Measurements from ENCODE around the gene CKB. TPM values are rescaled to one million over a fixed set of nuclear protein-coding genes. Genes with fewer than 3 reads are reported as not detected.

Gene CKB
- total and polyA plus RNA-seq, 12 donors: 273 to 1,062 (median 632) TPM

DNA sequence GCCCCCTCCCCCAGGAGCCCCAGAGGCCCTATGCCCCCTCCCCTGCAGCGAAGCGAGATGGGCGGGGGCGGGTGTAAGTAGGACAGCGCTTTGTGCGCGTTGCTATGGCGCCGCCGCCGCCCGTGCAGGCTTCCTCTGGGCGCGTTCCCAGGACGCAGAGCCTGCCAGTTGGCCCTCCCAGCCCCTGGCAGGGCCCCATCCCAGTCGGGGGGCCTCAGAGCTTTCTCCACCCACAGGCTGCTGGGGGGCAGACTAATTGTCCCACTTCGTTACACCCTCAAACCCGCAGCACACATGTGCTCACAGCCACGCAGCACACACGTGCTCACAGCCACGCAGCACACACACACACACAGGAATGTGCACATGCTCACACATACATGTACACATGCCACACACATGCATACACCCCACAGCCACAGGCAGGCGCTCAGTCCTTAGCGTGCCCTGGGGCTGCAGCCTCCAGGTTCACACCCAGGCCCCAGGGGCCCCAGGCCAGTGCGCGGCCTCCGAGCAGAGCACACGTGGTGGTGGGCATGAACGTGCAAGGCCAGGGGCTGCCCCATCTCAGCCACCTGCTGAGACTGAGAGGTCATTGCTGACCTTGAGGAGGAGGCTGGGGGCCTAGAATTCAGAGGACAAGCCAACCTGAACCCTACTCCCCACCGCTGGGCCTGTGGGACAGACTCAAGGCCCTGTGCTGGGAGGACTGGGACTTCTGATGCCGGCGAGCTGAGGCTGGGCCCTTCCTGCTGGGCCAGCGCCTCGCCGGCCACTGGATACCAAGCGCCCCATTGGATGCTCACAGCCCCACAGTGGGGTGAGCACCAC lies 22.0 kb upstream of the CKB start:
- H3K27me3 ChIP-seq: no peaks in the 10 kb centered on the region
- H3K27ac ChIP-seq: peak overlapping the region in 4 of 10 donors; percentile 9 to 40 (median 32)
- peaks cover 44 to 81% (median 61%) of the 10 kb centered on the region in 9 donors for H3K4me1 ChIP-seq
- no peaks in the 10 kb centered on the region for H3K9me3 ChIP-seq
- H3K4me3 ChIP-seq: no peak overlapping the region
- intact Hi-C loops (cut with DNase I): loop anchor here in 6 of 10 donors (5.0 kb wide), 1 partner anchor 42 kb away; no protein-coding TSS in a partner anchor
- TF ChIP-seq, protein P1, sequence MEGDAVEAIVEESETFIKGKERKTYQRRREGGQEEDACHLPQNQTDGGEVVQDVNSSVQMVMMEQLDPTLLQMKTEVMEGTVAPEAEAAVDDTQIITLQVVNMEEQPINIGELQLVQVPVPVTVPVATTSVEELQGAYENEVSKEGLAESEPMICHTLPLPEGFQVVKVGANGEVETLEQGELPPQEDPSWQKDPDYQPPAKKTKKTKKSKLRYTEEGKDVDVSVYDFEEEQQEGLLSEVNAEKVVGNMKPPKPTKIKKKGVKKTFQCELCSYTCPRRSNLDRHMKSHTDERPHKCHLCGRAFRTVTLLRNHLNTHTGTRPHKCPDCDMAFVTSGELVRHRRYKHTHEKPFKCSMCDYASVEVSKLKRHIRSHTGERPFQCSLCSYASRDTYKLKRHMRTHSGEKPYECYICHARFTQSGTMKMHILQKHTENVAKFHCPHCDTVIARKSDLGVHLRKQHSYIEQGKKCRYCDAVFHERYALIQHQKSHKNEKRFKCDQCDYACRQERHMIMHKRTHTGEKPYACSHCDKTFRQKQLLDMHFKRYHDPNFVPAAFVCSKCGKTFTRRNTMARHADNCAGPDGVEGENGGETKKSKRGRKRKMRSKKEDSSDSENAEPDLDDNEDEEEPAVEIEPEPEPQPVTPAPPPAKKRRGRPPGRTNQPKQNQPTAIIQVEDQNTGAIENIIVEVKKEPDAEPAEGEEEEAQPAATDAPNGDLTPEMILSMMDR (IDR thresholded peaks at IDR 0.05): no peak
- H3K36me3 ChIP-seq: no peaks in the 10 kb centered on the region
- DNase-seq (peak in 1 of 2 donors; percentile 65), ATAC-seq (peak in 5 of 8 donors; percentile 9 to 22 (median 16))
- 65 to 67% methylated on average over 35 of the region's 35 CpGs for WGBS, 2 donors

DNA sequence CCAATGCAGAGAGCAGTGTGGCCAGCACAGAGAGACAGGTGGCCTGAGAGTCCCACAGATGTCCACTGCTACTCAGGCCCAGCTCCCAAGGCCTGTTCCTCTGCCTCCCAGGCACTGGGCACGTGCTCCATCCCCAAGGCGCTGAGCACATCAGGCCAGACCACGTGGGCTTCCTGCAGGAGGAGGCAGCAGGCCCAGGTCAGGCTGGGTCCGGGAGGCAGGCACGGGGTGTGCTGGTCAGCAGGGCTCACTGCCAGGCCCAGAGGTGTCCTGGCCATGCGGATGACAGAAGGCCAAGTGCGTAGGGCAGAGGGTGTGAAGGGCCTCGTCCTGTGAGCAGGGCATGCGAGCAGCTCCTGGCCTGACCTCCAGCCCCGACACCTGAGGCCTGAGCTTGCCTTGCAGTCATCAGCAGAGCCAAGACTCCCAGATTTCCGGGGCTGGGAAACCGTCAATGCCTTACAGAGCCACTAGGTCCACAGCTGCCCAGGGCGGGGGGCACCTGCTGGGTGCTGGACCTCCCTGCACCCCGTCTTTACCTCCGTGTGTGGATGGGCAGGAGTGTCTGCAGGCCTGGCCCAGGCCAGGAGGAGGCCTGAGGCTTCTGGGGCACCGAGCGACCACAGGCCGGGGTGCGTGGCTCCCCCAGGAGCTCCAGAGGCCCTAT lies 21.2 kb upstream of the CKB start:
- TF ChIP-seq, protein P1 (IDR thresholded peaks at IDR 0.05): no peak
- peak overlapping the region in 4 of 10 donors; percentile 9 to 40 (median 32) for H3K27ac ChIP-seq
- intact Hi-C loops (cut with DNase I): no loop called here
- no peaks in the 10 kb centered on the region for H3K27me3 ChIP-seq
- no peaks in the 10 kb centered on the region for H3K9me3 ChIP-seq
- WGBS, 2 donors: 73 to 81% methylated on average over 18 to 19 of the region's 19 CpGs
- H3K4me3 ChIP-seq: no peak overlapping the region
- DNase-seq: peak in 1 of 2 donors; percentile 20
- ATAC-seq: no peak
- no peaks in the 10 kb centered on the region for H3K36me3 ChIP-seq
- H3K4me1 ChIP-seq: peaks cover 48 to 81% (median 61%) of the 10 kb centered on the region in 9 donors

DNA sequence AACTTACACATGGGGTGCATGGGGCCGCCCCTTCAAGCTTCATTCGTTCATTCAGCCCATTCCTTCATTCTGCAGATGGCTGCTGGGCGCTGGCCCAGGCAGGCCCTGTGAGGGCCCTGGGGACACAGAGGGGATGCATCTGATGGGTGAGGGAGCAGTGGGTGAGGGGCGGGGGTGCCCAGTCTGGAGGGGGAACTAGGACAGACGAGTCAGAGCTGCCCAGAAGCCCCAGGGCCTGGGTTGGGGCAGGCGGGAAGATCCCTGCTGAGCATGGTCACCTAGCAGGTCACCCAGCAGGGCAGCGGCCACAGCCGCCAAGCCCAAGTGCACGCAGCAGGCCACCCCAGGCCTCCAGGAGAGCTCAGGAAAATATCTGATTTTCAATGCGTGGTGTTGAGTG lies 20.5 kb upstream of the CKB start:
- peak overlapping the region in 7 of 10 donors; percentile 16 to 79 (median 66) for H3K27ac ChIP-seq
- no peaks in the 10 kb centered on the region for H3K27me3 ChIP-seq
- H3K4me1 ChIP-seq: peaks cover 53 to 83% (median 68%) of the 10 kb centered on the region in 9 donors
- DNase-seq (peak in 1 of 2 donors; percentile 20), ATAC-seq (no peak)
- TF ChIP-seq, protein P1 (IDR thresholded peaks at IDR 0.05): no peak
- 75 to 77% methylated on average over 10 of the region's 10 CpGs for WGBS, 2 donors
- peak overlapping the region in 1 of 10 donors; percentile 21 for H3K4me3 ChIP-seq
- no peaks in the 10 kb centered on the region for H3K36me3 ChIP-seq
- intact Hi-C loops (cut with DNase I): no loop called here
- H3K9me3 ChIP-seq: no peaks in the 10 kb centered on the region

DNA sequence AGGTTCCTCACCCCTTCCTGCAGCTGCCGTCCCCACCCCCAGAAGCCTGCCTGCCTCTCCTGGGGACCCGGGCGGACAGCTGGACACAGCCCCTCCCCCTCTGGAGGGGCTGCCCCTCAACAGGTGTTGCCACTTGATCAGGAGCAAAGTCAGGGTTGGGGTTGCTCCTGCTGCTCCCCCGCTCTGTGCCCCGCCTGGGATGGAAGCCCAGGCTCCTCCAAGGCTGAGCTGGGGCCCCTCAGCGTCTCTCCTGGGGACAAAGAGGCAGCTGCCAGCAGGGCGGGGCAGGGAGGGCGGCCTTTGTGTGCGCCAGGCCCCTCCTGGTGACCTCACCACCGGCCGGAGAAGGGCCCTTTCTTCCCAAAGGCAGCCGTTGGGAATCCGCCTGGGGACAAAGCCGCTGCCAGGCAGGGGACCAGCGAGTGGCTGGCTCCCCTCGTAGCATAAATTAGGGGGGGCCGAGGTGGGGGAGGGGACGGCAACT lies 20.0 kb upstream of the CKB start:
- no peaks in the 10 kb centered on the region for H3K36me3 ChIP-seq
- 14 to 15% methylated on average over 18 of the region's 18 CpGs for WGBS, 2 donors
- intact Hi-C loops (cut with DNase I): no loop called here
- ATAC-seq: peak in 7 of 8 donors; percentile 9 to 47 (median 33)
- H3K4me3 ChIP-seq: peak overlapping the region in 2 of 10 donors; percentile 12 to 21
- TF ChIP-seq, protein P1 (IDR thresholded peaks at IDR 0.05): no peak
- H3K27ac ChIP-seq: peak overlapping the region in 8 of 10 donors; percentile 16 to 79 (median 65)
- H3K4me1 ChIP-seq: peaks cover 53 to 88% (median 69%) of the 10 kb centered on the region in 9 donors
- peak; percentile 50 to 71 for DNase-seq
- H3K27me3 ChIP-seq: no peaks in the 10 kb centered on the region
- no peaks in the 10 kb centered on the region for H3K9me3 ChIP-seq
